Neural crest cell (in vitro differentiated cells): ENCODE results near the gene C20orf204. TPM values are rescaled to one million over a fixed set of nuclear protein-coding genes. Genes with fewer than 3 reads are reported as not detected.

Experiments
- DNase-seq: peaks from one replicate; pipeline ENCODE4 v3.0.0; 2021; ENCODE audit warnings: low read depth, mixed read lengths, low spot score
- H3K27ac Mint-ChIP-seq: one replicate; pipeline ENCODE4 v1.8.0; 2021; ENCODE audit warnings: mild to moderate bottlenecking, mixed read lengths; ENCODE audit not compliant: unreplicated experiment
- H3K27me3 Mint-ChIP-seq: 2 replicates; pipeline ENCODE4 v1.8.0; 2021; ENCODE audit warnings: low read depth, mild to moderate bottlenecking, mixed read lengths
- H3K36me3 Mint-ChIP-seq: 2 replicates; pipeline ENCODE4 v1.8.0; 2021; ENCODE audit warnings: low read depth, mild to moderate bottlenecking, mixed read lengths
- H3K4me1 Mint-ChIP-seq: 2 replicates; pipeline ENCODE4 v1.8.0; 2021; ENCODE audit warnings: mixed read lengths
- H3K4me3 Mint-ChIP-seq: one replicate; pipeline ENCODE4 v1.8.0; 2021; ENCODE audit warnings: mild to moderate bottlenecking, mixed read lengths
- H3K9me3 Mint-ChIP-seq: 2 replicates; pipeline ENCODE4 v1.8.0; 2021; ENCODE audit warnings: mixed read lengths
- CTCF ChIP-seq: fragments of 200-600 bp; sonication (generic); conservative IDR thresholded peaks from 2 replicates; pipeline ENCODE4 v1.5.0; 2021; ENCODE audit warnings: antibody characterized with exemption, mild to moderate bottlenecking
- total RNA-seq: library from RNA; stranded (reverse); gene quantifications from 2 replicates; pipeline ENCODE4 v1.2.1, GENCODE V29; 2021

The C20orf204 gene
- total RNA-seq, 1 donor from 2014 or later = 2.3 TPM

GRCh38 chr20:64080013-64080812 is 44.2 kb downstream of the C20orf204 start, which contains the start of gene OPRL1:
Gene OPRL1 (plus strand): TSS chr20:64080082. CDS start chr20:64092721, 12,639 bp downstream.
- no peaks in the 10 kb centered on the region for H3K9me3 Mint-ChIP-seq
- H3K4me1 Mint-ChIP-seq = peaks cover 30% of the 10 kb centered on the region
- peak within 1 kb of the TSS; percentile 27 for H3K27ac Mint-ChIP-seq
- H3K27me3 Mint-ChIP-seq = peaks cover 39% of the 10 kb centered on the region
- no peak for TF ChIP-seq CTCF
- H3K4me3 Mint-ChIP-seq = peak within 1 kb of the TSS; percentile 92
- no peak for DNase-seq
- no peaks in the 10 kb centered on the region for H3K36me3 Mint-ChIP-seq

- Mint-ChIP-seq H3K27ac (peak overlapping the region; percentile 27), H3K36me3 (no peaks in the 10 kb centered on the region), H3K4me3 (peak overlapping the region; percentile 92), H3K4me1 (peaks cover 30% of the 10 kb centered on the region), H3K27me3 (peaks cover 47% of the 10 kb centered on the region), H3K9me3 (no peaks in the 10 kb centered on the region)
- DNase-seq = no peak
- TF ChIP-seq CTCF = no peak
These were observed 45.0 kb downstream of the C20orf204 start for GRCh38 chr20:64080813-64081623.

GRCh38 chr20:64081624-64081964 is 45.6 kb downstream of the C20orf204 start:
- TF ChIP-seq CTCF = no peak
- H3K4me3 Mint-ChIP-seq = peak overlapping the region; percentile 83
- peaks cover 53% of the 10 kb centered on the region for H3K27me3 Mint-ChIP-seq

GRCh38 chr20:64082126-64082731 is 46.2 kb downstream of the C20orf204 start:
- DNase-seq = no peak
- H3K4me1 Mint-ChIP-seq = peaks cover 30% of the 10 kb centered on the region
- peak overlapping the region; percentile 83 for H3K4me3 Mint-ChIP-seq
- H3K27ac Mint-ChIP-seq = no peak overlapping the region
- H3K27me3 Mint-ChIP-seq = peaks cover 55% of the 10 kb centered on the region
- no peaks in the 10 kb centered on the region for H3K36me3 Mint-ChIP-seq
- no peak for TF ChIP-seq CTCF
- H3K9me3 Mint-ChIP-seq = no peaks in the 10 kb centered on the region

More at GRCh38 chr20:64081624-64081964, 45.6 kb downstream of the C20orf204 start:
- no peaks in the 10 kb centered on the region for H3K36me3 Mint-ChIP-seq
- H3K4me1 Mint-ChIP-seq = peaks cover 30% of the 10 kb centered on the region
- H3K27ac Mint-ChIP-seq = no peak overlapping the region
- no peaks in the 10 kb centered on the region for H3K9me3 Mint-ChIP-seq
- no peak for DNase-seq

GRCh38 chr20:64082820-64083377 is 46.9 kb downstream of the C20orf204 start:
- H3K9me3 Mint-ChIP-seq = no peaks in the 10 kb centered on the region
- peak overlapping the region; percentile 67 for H3K4me3 Mint-ChIP-seq
- no peaks in the 10 kb centered on the region for H3K36me3 Mint-ChIP-seq
- H3K27me3 Mint-ChIP-seq = peaks cover 59% of the 10 kb centered on the region
- H3K27ac Mint-ChIP-seq = no peak overlapping the region
- no peak for TF ChIP-seq CTCF
- H3K4me1 Mint-ChIP-seq = peaks cover 30% of the 10 kb centered on the region
- no peak for DNase-seq
